ENCODE results near the gene NCAPD3.

NCAPD3 gene

GRCh38 chr11:134243913-134244312 lies 20.1 kb upstream of the NCAPD3 start:
- Histone ChIP-seq H3F3A (ENCODE audit: control insufficient read depth, insufficient read depth) (no peaks in the 10 kb centered on the region), H3K4me3 (ENCODE audit: low read length) (no peak overlapping the region), H3K36me3 (ENCODE audit: control insufficient read depth, low read length) (peaks cover 18% of the 10 kb centered on the region), H3K9me2 (replicated peaks; ENCODE audit: control insufficient read depth, low read length) (no peaks in the 10 kb centered on the region), H4K20me1 (ENCODE audit: control insufficient read depth, insufficient read depth, low read depth, low read length) (peaks cover 4% of the 10 kb centered on the region), H3K27me3 (ENCODE audit: control insufficient read depth, low read length) (peaks cover 7% of the 10 kb centered on the region; the same call in 1 of the 2 replicates), H3K27ac (ENCODE audit: low read depth, low read length) (no peak overlapping the region), H3K79me2 (ENCODE audit: control insufficient read depth, low read length) (no peaks in the 10 kb centered on the region), H3K4me1 (ENCODE audit: control insufficient read depth, low read length) (no peaks in the 10 kb centered on the region), H3K4me2 (ENCODE audit: low read length) (no peak overlapping the region), H3K9me3 (ENCODE audit: control insufficient read depth, insufficient read depth, low read length) (no peaks in the 10 kb centered on the region)
- no peak for TF ChIP-seq EZH2phosphoT487 (IDR thresholded peaks at IDR 0.05; ENCODE audit: borderline replicate concordance, low read length)
- no peak for TF ChIP-seq CTCF (IDR thresholded peaks at IDR 0.05; ENCODE audit: low read depth, low read length, poor library complexity, severe bottlenecking)

- H3K9me2 ChIP-seq (replicated peaks; ENCODE audit: control insufficient read depth, low read length) = no peaks in the 10 kb centered on the region
- no peak overlapping the region for H3K27ac ChIP-seq (ENCODE audit: low read depth, low read length)
- no peaks in the 10 kb centered on the region for H3K79me2 ChIP-seq (ENCODE audit: control insufficient read depth, low read length)
- no peaks in the 10 kb centered on the region for H3K4me1 ChIP-seq (ENCODE audit: control insufficient read depth, low read length)
- TF ChIP-seq EZH2phosphoT487 (IDR thresholded peaks at IDR 0.05; ENCODE audit: borderline replicate concordance, low read length) (no peak), CTCF (IDR thresholded peaks at IDR 0.05; ENCODE audit: low read depth, low read length, poor library complexity, severe bottlenecking) (no peak)
- H3K9me3 ChIP-seq (ENCODE audit: control insufficient read depth, insufficient read depth, low read length) = no peaks in the 10 kb centered on the region
- H4K20me1 ChIP-seq (ENCODE audit: control insufficient read depth, insufficient read depth, low read depth, low read length) = peaks cover 4% of the 10 kb centered on the region
- no peak overlapping the region for H3K4me3 ChIP-seq (ENCODE audit: low read length)
- H3K27me3 ChIP-seq (ENCODE audit: control insufficient read depth, low read length) = peaks cover 11% of the 10 kb centered on the region; the same call in 1 of the 2 replicates
- H3K36me3 ChIP-seq (ENCODE audit: control insufficient read depth, low read length) = peaks cover 3% of the 10 kb centered on the region; the same call in 1 of the 2 replicates
- no peak overlapping the region for H3K4me2 ChIP-seq (ENCODE audit: low read length)
- H3F3A ChIP-seq (ENCODE audit: control insufficient read depth, insufficient read depth) = no peaks in the 10 kb centered on the region
Observed at GRCh38 chr11:134242376-134242775, 18.6 kb upstream of the NCAPD3 start.

GRCh38 chr11:134240592-134240991 lies 16.8 kb upstream of the NCAPD3 start:
- peaks cover 11% of the 10 kb centered on the region for H4K20me1 ChIP-seq (ENCODE audit: control insufficient read depth, insufficient read depth, low read depth, low read length)
- H3K27ac ChIP-seq (ENCODE audit: low read depth, low read length) = no peak overlapping the region
- no peak overlapping the region for H3K4me3 ChIP-seq (ENCODE audit: low read length)
- H3K27me3 ChIP-seq (ENCODE audit: control insufficient read depth, low read length) = peaks cover 17% of the 10 kb centered on the region; the same call in 1 of the 2 replicates
- no peaks in the 10 kb centered on the region for H3F3A ChIP-seq (ENCODE audit: control insufficient read depth, insufficient read depth)
- no peak overlapping the region for H3K4me2 ChIP-seq (ENCODE audit: low read length)
- H3K79me2 ChIP-seq (ENCODE audit: control insufficient read depth, low read length) = no peaks in the 10 kb centered on the region
- H3K4me1 ChIP-seq (ENCODE audit: control insufficient read depth, low read length) = no peaks in the 10 kb centered on the region
- H3K9me3 ChIP-seq (ENCODE audit: control insufficient read depth, insufficient read depth, low read length) = no peaks in the 10 kb centered on the region
- no peaks in the 10 kb centered on the region for H3K9me2 ChIP-seq (replicated peaks; ENCODE audit: control insufficient read depth, low read length)
- no peaks in the 10 kb centered on the region for H3K36me3 ChIP-seq (ENCODE audit: control insufficient read depth, low read length)
- no peak for TF ChIP-seq EZH2phosphoT487 (IDR thresholded peaks at IDR 0.05; ENCODE audit: borderline replicate concordance, low read length)
- no peak for TF ChIP-seq CTCF (IDR thresholded peaks at IDR 0.05; ENCODE audit: low read depth, low read length, poor library complexity, severe bottlenecking)

Data from DOHH2 (cell line).